Neural progenitor cell (in vitro differentiated cells): ENCODE data around the gene MARCHF6. TPM values are rescaled to one million over a fixed set of nuclear protein-coding genes. Genes with fewer than 3 reads are reported as not detected.
A peak's percentile ranks its signal among the peaks of the same experiment; 100 is the strongest.

Experiments used
- DNase-seq: peaks from one replicate; pipeline ENCODE4 v3.0.0-alpha.2; 2016; ENCODE audit warnings: low spot score
- H2AFZ ChIP-seq: fragments of 200-600 bp; sonication (generic); replicated peaks from 2 replicates; pipeline ENCODE4 v1.6.1; 2016; ENCODE audit warnings: antibody characterized with exemption
- H3F3A ChIP-seq: fragments of 200-600 bp; sonication (generic); 2 replicates; pipeline ENCODE4 v1.6.1; 2016; ENCODE audit warnings: antibody characterized with exemption, low read depth
- H3K27ac ChIP-seq: fragments of 200-600 bp; sonication (generic); 2 replicates; pipeline ENCODE4 v1.5.1; 2016; ENCODE audit warnings: mild to moderate bottlenecking
- H3K27me3 ChIP-seq: fragments of 200-600 bp; sonication (generic); 2 replicates; pipeline ENCODE4 v1.6.1; 2016; ENCODE audit warnings: mild to moderate bottlenecking, moderate library complexity
- H3K36me3 ChIP-seq: fragments of 200-600 bp; sonication (generic); 2 replicates; pipeline ENCODE4 v1.5.1; 2016
- H3K4me1 ChIP-seq: fragments of 200-600 bp; sonication (generic); 2 replicates; pipeline ENCODE4 v1.6.1; 2016; ENCODE audit warnings: mixed run types
- H3K4me2 ChIP-seq: fragments of 200-600 bp; sonication (generic); 2 replicates; pipeline ENCODE4 v1.6.1; 2016
- H3K4me3 ChIP-seq: fragments of 200-600 bp; sonication (generic); 2 replicates; pipeline ENCODE4 v1.5.1; 2016
- H3K79me2 ChIP-seq: fragments of 200-600 bp; sonication (generic); 2 replicates; pipeline ENCODE4 v1.6.1; 2016; ENCODE audit warnings: low read depth
- H3K9ac ChIP-seq: fragments of 200-600 bp; sonication (generic); 2 replicates; pipeline ENCODE4 v1.6.1; 2016
- H3K9me3 ChIP-seq: fragments of 200-600 bp; sonication (generic); 2 replicates; pipeline ENCODE4 v1.5.1; 2016; ENCODE audit warnings: low read depth
- H4K20me1 ChIP-seq: fragments of 200-600 bp; sonication (generic); 2 replicates; pipeline ENCODE4 v1.6.1; 2016; ENCODE audit warnings: low read depth
- H3K27ac Mint-ChIP-seq: 3 replicates; pipeline ENCODE4 v1.8.0; 2021; ENCODE audit warnings: mixed read lengths
- H3K27me3 Mint-ChIP-seq: 2 replicates; pipeline ENCODE4 v1.8.0; 2022; ENCODE audit warnings: low read depth, mild to moderate bottlenecking, inconsistent platforms, moderate library complexity, mixed read lengths; ENCODE audit not compliant: insufficient read depth
- H3K36me3 Mint-ChIP-seq: 3 replicates; pipeline ENCODE4 v1.8.0; 2021; ENCODE audit warnings: mixed read lengths
- H3K4me1 Mint-ChIP-seq: 3 replicates; pipeline ENCODE4 v1.8.0; 2021; ENCODE audit warnings: mixed read lengths
- H3K4me3 Mint-ChIP-seq: 3 replicates; pipeline ENCODE4 v1.8.0; 2021; ENCODE audit warnings: mild to moderate bottlenecking, moderate library complexity, mixed read lengths
- H3K9me3 Mint-ChIP-seq: 3 replicates; pipeline ENCODE4 v1.8.0; 2020; ENCODE audit warnings: mixed read lengths
- CTCF ChIP-seq: fragments of 200-600 bp; sonication (generic); IDR thresholded peaks from 2 replicates; pipeline ENCODE4 v1.5.1; 2017; ENCODE audit warnings: antibody characterized with exemption, mild to moderate bottlenecking
- EZH2 ChIP-seq: fragments of 200-600 bp; sonication (generic); IDR thresholded peaks from 2 replicates; pipeline ENCODE4 v1.6.1; 2017; ENCODE audit warnings: antibody characterized with exemption, mild to moderate bottlenecking, moderate library complexity
- EZH2phosphoT487 ChIP-seq: fragments of 200-600 bp; sonication (generic); IDR thresholded peaks from 2 replicates; pipeline ENCODE4 v1.6.1; 2017; ENCODE audit warnings: antibody characterized with exemption
- total RNA-seq: library from RNA; depleted of rRNA; stranded (reverse); fragments of >200 nt; gene quantifications from 2 replicates; pipeline ENCODE4 v1.2.3, GENCODE V29; 2015; ENCODE audit warnings: low replicate concordance

MARCHF6 gene
- total RNA-seq, 1 donor from 2014 or later, result 151 TPM

DNA sequence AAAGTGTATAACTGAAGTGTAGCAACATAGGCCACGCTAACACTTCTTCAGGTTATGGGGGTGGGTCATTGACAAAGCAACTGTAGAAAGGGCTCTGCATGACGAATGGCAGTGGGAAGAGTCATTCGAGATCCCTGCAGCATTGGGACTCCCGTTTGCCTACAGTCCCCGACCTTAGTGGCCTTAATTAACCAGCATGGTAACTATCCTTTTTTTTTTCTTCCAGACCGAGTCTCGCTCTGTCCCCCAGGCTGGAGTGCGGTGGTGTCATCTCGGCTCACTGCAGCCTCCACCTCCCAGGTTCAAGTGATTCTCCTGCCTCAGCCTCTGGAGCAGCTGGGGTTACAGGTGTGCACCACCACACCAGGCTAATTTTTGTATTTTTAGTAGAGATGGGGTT, 31.6 kb upstream of the MARCHF6 start:
- no peaks in the 10 kb centered on the region for H3F3A ChIP-seq
- H3K79me2 ChIP-seq, result no peaks in the 10 kb centered on the region
- H3K4me2 ChIP-seq, result no peak overlapping the region
- H4K20me1 ChIP-seq, result no peaks in the 10 kb centered on the region
- H3K27ac ChIP-seq, result no peak overlapping the region
- no peaks in the 10 kb centered on the region for H3K36me3 Mint-ChIP-seq
- peaks cover 7% of the 10 kb centered on the region for H3K27me3 Mint-ChIP-seq
- no peaks in the 10 kb centered on the region for H3K4me1 ChIP-seq
- H3K27ac Mint-ChIP-seq, result no peak overlapping the region
- no peak for TF ChIP-seq EZH2phosphoT487
- no peak for TF ChIP-seq EZH2
- TF ChIP-seq CTCF, result no peak
- no peaks in the 10 kb centered on the region for H3K9me3 ChIP-seq
- no peaks in the 10 kb centered on the region for H3K36me3 ChIP-seq
- H3K9me3 Mint-ChIP-seq, result no peaks in the 10 kb centered on the region
- H2AFZ ChIP-seq, result no peak overlapping the region
- H3K9ac ChIP-seq, result no peak overlapping the region
- no peaks in the 10 kb centered on the region for H3K27me3 ChIP-seq
- no peak overlapping the region for H3K4me3 ChIP-seq
- no peak for DNase-seq
- no peak overlapping the region for H3K4me3 Mint-ChIP-seq
- peaks cover 20% of the 10 kb centered on the region for H3K4me1 Mint-ChIP-seq

GRCh38 chr5:10323588-10324488, 29.7 kb upstream of the MARCHF6 start:
- Mint-ChIP-seq H3K27me3 (peaks cover 3% of the 10 kb centered on the region), H3K27ac (peak overlapping the region; percentile 89), H3K9me3 (no peaks in the 10 kb centered on the region), H3K4me3 (no peak overlapping the region), H3K36me3 (no peaks in the 10 kb centered on the region), H3K4me1 (peaks cover 20% of the 10 kb centered on the region)
- no peak for DNase-seq
- H3K27me3 ChIP-seq, result no peaks in the 10 kb centered on the region
- TF ChIP-seq EZH2 (no peak), EZH2phosphoT487 (no peak), CTCF (no peak)
- H3K4me3 ChIP-seq, result no peak overlapping the region
- H4K20me1 ChIP-seq, result no peaks in the 10 kb centered on the region
- H3K36me3 ChIP-seq, result no peaks in the 10 kb centered on the region
- no peak overlapping the region for H3K27ac ChIP-seq
- H3K79me2 ChIP-seq, result no peaks in the 10 kb centered on the region
- H3K4me1 ChIP-seq, result no peaks in the 10 kb centered on the region
- no peak overlapping the region for H2AFZ ChIP-seq
- H3F3A ChIP-seq, result no peaks in the 10 kb centered on the region
- no peak overlapping the region for H3K9ac ChIP-seq
- H3K4me2 ChIP-seq, result no peak overlapping the region
- no peaks in the 10 kb centered on the region for H3K9me3 ChIP-seq

DNA sequence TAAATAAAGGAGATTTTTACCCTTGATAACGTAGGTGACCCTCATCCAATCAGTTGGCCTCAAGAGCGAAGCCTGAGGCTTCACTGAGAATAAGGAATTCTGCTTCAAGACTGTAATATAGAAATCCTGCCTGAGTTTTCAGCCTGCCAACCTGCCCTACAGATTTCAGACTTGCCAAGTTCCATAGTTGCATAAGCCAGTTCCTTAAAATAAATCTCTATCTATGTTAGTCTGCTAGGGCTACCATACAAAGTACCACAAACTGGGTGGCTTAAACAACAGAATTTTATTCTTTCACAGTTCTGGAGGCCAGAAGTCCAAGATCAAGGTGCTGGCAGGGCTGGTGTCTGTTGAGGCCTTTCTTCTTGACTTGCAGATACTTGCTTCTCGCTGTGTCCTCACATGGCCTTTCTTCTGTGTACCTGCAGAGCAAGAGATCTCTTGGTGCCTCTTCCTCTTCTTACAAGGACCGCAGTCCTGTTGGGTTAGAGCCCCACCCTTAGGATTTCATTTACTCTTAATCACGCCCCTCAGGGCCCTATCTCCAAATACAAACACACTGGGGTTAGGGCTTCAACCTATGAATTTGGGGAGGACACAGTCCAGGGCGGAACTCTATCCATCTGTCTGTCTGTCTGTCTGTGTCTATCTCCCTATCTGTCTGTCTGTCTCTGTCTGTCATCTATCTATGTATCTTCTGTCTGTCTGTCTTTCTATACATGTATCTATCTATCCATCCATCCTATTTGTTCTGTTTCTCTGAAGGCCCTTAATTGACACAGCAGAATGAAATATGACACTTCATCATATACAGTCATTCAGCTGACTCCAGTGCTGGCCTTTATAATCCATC, 28.8 kb upstream of the MARCHF6 start:
- Histone ChIP-seq H3K36me3 (no peaks in the 10 kb centered on the region), H3K4me1 (no peaks in the 10 kb centered on the region), H3K4me2 (no peak overlapping the region), H3K4me3 (no peak overlapping the region), H3K79me2 (no peaks in the 10 kb centered on the region), H4K20me1 (no peaks in the 10 kb centered on the region), H3K27me3 (peaks cover 9% of the 10 kb centered on the region), H3K27ac (no peak overlapping the region), H3K9ac (no peak overlapping the region), H2AFZ (no peak overlapping the region), H3F3A (no peaks in the 10 kb centered on the region), H3K9me3 (no peaks in the 10 kb centered on the region)
- H3K36me3 Mint-ChIP-seq, result no peaks in the 10 kb centered on the region
- no peak for TF ChIP-seq EZH2phosphoT487
- no peak for TF ChIP-seq CTCF
- TF ChIP-seq EZH2, result no peak
- no peak for DNase-seq
- no peak overlapping the region for H3K4me3 Mint-ChIP-seq
- no peaks in the 10 kb centered on the region for H3K9me3 Mint-ChIP-seq
- peaks cover 3% of the 10 kb centered on the region for H3K27me3 Mint-ChIP-seq
- no peak overlapping the region for H3K27ac Mint-ChIP-seq
- peaks cover 20% of the 10 kb centered on the region for H3K4me1 Mint-ChIP-seq
